H1 (cell line): Measurements from ENCODE around the gene ING5. TPM values are rescaled to one million over a fixed set of nuclear protein-coding genes. Genes with fewer than 3 reads are reported as not detected.

Source experiments
- CTCF ChIA-PET: fragments of 300-600 bp; sonication (Branson Sonifier 250); formaldehyde crosslinking; loops from one replicate; lab custom pipeline; 2021; ENCODE audit not compliant: partially characterized antibody; lab: Charles Lee
- POLR2A ChIA-PET: fragments of 300-600 bp; sonication (Branson Sonifier 250); formaldehyde crosslinking; loops from one replicate; lab custom pipeline; 2021; ENCODE audit warnings: inconsistent platforms; ENCODE audit not compliant: partially characterized antibody; lab: Charles Lee
- DNase-seq, 2 experiments: peaks; one replicate each; pipeline versions ENCODE4 v3.0.0 to v3.0.0-alpha.2; 2010 to 2022; ENCODE audit warnings: low spot score in 2 of 2, low read depth in 1 of 2, mixed read lengths in 1 of 2
- FAIRE-seq: peaks from 2 replicates; lab custom pipeline; 2011; peaks lifted over from hg19 to GRCh38; lab: Jason Lieb, UNC
- H2AFZ ChIP-seq: 2 replicates; pipeline ENCODE4 v1.8.1; 2012; ENCODE audit warnings: low read length, inconsistent platforms
- H2AK5ac ChIP-seq: 2 replicates; pipeline ENCODE4 v1.6.1; 2013; ENCODE audit warnings: low read depth, low read length
- H2BK120ac ChIP-seq: replicated peaks from 2 replicates; pipeline ENCODE3; 2013; ENCODE audit warnings: low read depth, low read length, inconsistent platforms
- H2BK12ac ChIP-seq: 2 replicates; pipeline ENCODE4 v1.6.1; 2013; ENCODE audit warnings: low read depth, low read length
- H2BK15ac ChIP-seq: 2 replicates; pipeline ENCODE4 v1.6.1; 2013; ENCODE audit warnings: low read length
- H2BK20ac ChIP-seq: 2 replicates; pipeline ENCODE4 v1.6.1; 2013; ENCODE audit warnings: low read length
- H2BK5ac ChIP-seq: 2 replicates; pipeline ENCODE4 v1.6.1; 2013; ENCODE audit warnings: low read depth, low read length
- H3K14ac ChIP-seq: 2 replicates; pipeline ENCODE4 v1.6.1; 2013; ENCODE audit warnings: inconsistent platforms; ENCODE audit not compliant: insufficient read length
- H3K18ac ChIP-seq: 2 replicates; pipeline ENCODE4 v1.6.1; 2013; ENCODE audit warnings: low read length; ENCODE audit errors: extremely low read depth
- H3K23ac ChIP-seq: 2 replicates; pipeline ENCODE4 v1.6.1; 2013; ENCODE audit warnings: inconsistent platforms; ENCODE audit not compliant: insufficient read length
- H3K23me2 ChIP-seq: 2 replicates; pipeline ENCODE4 v1.6.1; 2013; ENCODE audit warnings: low read depth, low read length
- H3K27ac ChIP-seq: 2 replicates; pipeline ENCODE4 v1.6.1; 2011; ENCODE audit warnings: low read depth, low read length, inconsistent platforms
- H3K27me3 ChIP-seq, 4 experiments: replicated peaks in 1 of 4; 1 replicate in 1 of 4; 2 replicates in 3 of 4; pipeline versions ENCODE4 v1.6.1 to v1.8.1; 2011 to 2013; ENCODE audit warnings: low read length in 3 of 4, mild to moderate bottlenecking in 3 of 4, inconsistent platforms in 2 of 4, mixed read lengths in 2 of 4, moderate library complexity in 1 of 4; ENCODE audit not compliant: control insufficient read depth in 3 of 4, insufficient read depth in 3 of 4; ENCODE audit errors: extremely low read depth in 1 of 4
- H3K36me3 ChIP-seq, 4 experiments: 2 replicates each; pipeline versions ENCODE4 v1.6.1 to v1.8.1; 2011 to 2013; ENCODE audit warnings: mild to moderate bottlenecking in 4 of 4, low read length in 3 of 4, moderate library complexity in 2 of 4, control low read depth in 1 of 4, inconsistent platforms in 1 of 4; ENCODE audit not compliant: insufficient read depth in 4 of 4, control insufficient read depth in 2 of 4
- H3K4ac ChIP-seq: replicated peaks from 2 replicates; pipeline ENCODE3; 2013; ENCODE audit warnings: low read length, low read depth, mixed read lengths, inconsistent platforms; ENCODE audit not compliant: insufficient read length
- H3K4me1 ChIP-seq, 4 experiments: replicated peaks in 1 of 4; 1 replicate in 1 of 4; 2 replicates in 3 of 4; pipeline versions ENCODE4 v1.6.1 to v1.8.1; 2011 to 2013; ENCODE audit warnings: low read length in 3 of 4, inconsistent platforms in 2 of 4, mixed read lengths in 1 of 4; ENCODE audit not compliant: insufficient read depth in 4 of 4, control insufficient read depth in 3 of 4
- H3K4me2 ChIP-seq, 2 experiments: 2 replicates each; pipeline versions ENCODE4 v1.6.1 to v1.8.1; 2011 to 2013; ENCODE audit warnings: low read depth in 2 of 2, low read length in 2 of 2, control low read depth in 1 of 2, inconsistent platforms in 1 of 2, mild to moderate bottlenecking in 1 of 2; ENCODE audit not compliant: insufficient read depth in 1 of 2
- H3K4me3 ChIP-seq, 4 experiments: fragments of 200-600, 300-600 bp in 1 of 4; sonication (generic), shearing (Covaris generic), sonication (Bioruptor Twin) in 1 of 4; 2 replicates each; pipeline versions ENCODE4 v1.5.1 to v1.8.1; 2011 to 2016; ENCODE audit warnings: low read length in 4 of 4, low read depth in 3 of 4, control low read depth in 2 of 4, inconsistent platforms in 2 of 4, mild to moderate bottlenecking in 2 of 4, mixed read lengths in 1 of 4, moderate library complexity in 1 of 4; ENCODE audit not compliant: insufficient read depth in 2 of 4; ENCODE audit errors: extremely low read depth in 1 of 4
- H3K56ac ChIP-seq: replicated peaks from 2 replicates; pipeline ENCODE3; 2013; ENCODE audit warnings: low read depth, mild to moderate bottlenecking, mixed read lengths, low read length, inconsistent platforms; ENCODE audit not compliant: insufficient read length
- H3K79me1 ChIP-seq: 2 replicates; pipeline ENCODE4 v1.6.1; 2013; ENCODE audit warnings: low read depth, low read length, control low read depth
- H3K79me2 ChIP-seq, 2 experiments: 2 replicates each; pipeline versions ENCODE4 v1.6.1 to v1.8.1; 2012 to 2013; ENCODE audit warnings: low read length in 2 of 2, mild to moderate bottlenecking in 2 of 2, inconsistent platforms in 1 of 2; ENCODE audit not compliant: insufficient read depth in 2 of 2, control insufficient read depth in 1 of 2
- H3K9ac ChIP-seq, 4 experiments: replicated peaks in 1 of 4; 1 replicate in 1 of 4; 2 replicates in 3 of 4; pipeline versions ENCODE4 v1.6.1 to v1.8.1; 2011 to 2013; ENCODE audit warnings: low read depth in 3 of 4, low read length in 3 of 4, control low read depth in 2 of 4, mild to moderate bottlenecking in 2 of 4, moderate library complexity in 2 of 4, inconsistent platforms in 1 of 4; ENCODE audit errors: extremely low read depth in 1 of 4
- H3K9me3 ChIP-seq, 2 experiments: 2 replicates each; pipeline versions ENCODE4 v1.6.1 to v1.8.1; 2012 to 2013; ENCODE audit warnings: mild to moderate bottlenecking in 2 of 2, moderate library complexity in 2 of 2, control low read depth in 1 of 2, inconsistent platforms in 1 of 2, low read depth in 1 of 2, low read length in 1 of 2, mixed read lengths in 1 of 2; ENCODE audit not compliant: insufficient read depth in 2 of 2
- H4K20me1 ChIP-seq, 2 experiments: replicated peaks in 1 of 2; 2 replicates each; pipeline versions ENCODE3 to v1.8.1; 2011 to 2013; ENCODE audit warnings: inconsistent platforms in 2 of 2, low read length in 2 of 2, mild to moderate bottlenecking in 1 of 2; ENCODE audit not compliant: insufficient read depth in 2 of 2, control insufficient read depth in 1 of 2
- H4K5ac ChIP-seq: 2 replicates; pipeline ENCODE4 v1.6.1; 2013; ENCODE audit warnings: low read length, low read depth, mixed read lengths, inconsistent platforms; ENCODE audit not compliant: insufficient read length
- H4K8ac ChIP-seq: 2 replicates; pipeline ENCODE4 v1.8.0; 2013; ENCODE audit warnings: mild to moderate bottlenecking, moderate library complexity, low read length, inconsistent platforms; ENCODE audit not compliant: insufficient read depth; ENCODE audit errors: extremely low read depth
- H4K91ac ChIP-seq: replicated peaks from 2 replicates; pipeline ENCODE3; 2013; ENCODE audit warnings: low read length, mixed read lengths, inconsistent platforms; ENCODE audit not compliant: insufficient read length
- CHD2 ChIP-seq: IDR thresholded peaks from 2 replicates; pipeline ENCODE4 v1.6.1; 2012; ENCODE audit warnings: low read length, improper control_type of control experiment
- CREB1 ChIP-seq: IDR thresholded peaks from 2 replicates; pipeline ENCODE4 v1.6.1; 2012; ENCODE audit warnings: inconsistent platforms
- EZH2 ChIP-seq: fragments of 200-600 bp; sonication (generic); IDR thresholded peaks from 2 replicates; pipeline ENCODE4 v1.7.1; 2012; ENCODE audit warnings: low read depth, mild to moderate bottlenecking, moderate library complexity, low read length, inconsistent platforms; ENCODE audit not compliant: severe bottlenecking
- GABPA ChIP-seq: IDR thresholded peaks from 2 replicates; pipeline ENCODE4 v1.6.1; 2011; ENCODE audit warnings: mild to moderate bottlenecking, low read length, moderate library complexity, borderline replicate concordance; ENCODE audit not compliant: insufficient read depth
- JUND ChIP-seq: IDR thresholded peaks from 2 replicates; pipeline ENCODE4 v1.6.1; 2011; ENCODE audit warnings: mild to moderate bottlenecking, improper control_type of control experiment, low read length
- KDM4A ChIP-seq: IDR thresholded peaks from one replicate; pipeline ENCODE4 v1.7.1; 2012; ENCODE audit warnings: low read depth, mild to moderate bottlenecking, moderate library complexity, low read length, inconsistent platforms; ENCODE audit not compliant: severe bottlenecking
- RAD21 ChIP-seq, 2 experiments: IDR thresholded peaks in 1 of 2; conservative IDR thresholded peaks in 1 of 2; 2 replicates each; pipeline ENCODE4 v1.6.1; 2011; ENCODE audit warnings: low read depth in 2 of 2, low read length in 2 of 2, improper control_type of control experiment in 1 of 2, inconsistent platforms in 1 of 2, mild to moderate bottlenecking in 1 of 2, moderate library complexity in 1 of 2
- SAP30 ChIP-seq: fragments of 300-600 bp; sonication (generic); IDR thresholded peaks from 2 replicates; pipeline ENCODE4 v1.7.1; 2012; ENCODE audit warnings: low read length, moderate library complexity, mild to moderate bottlenecking, inconsistent platforms; ENCODE audit not compliant: insufficient read depth, insufficient replicate concordance
- SP1 ChIP-seq: IDR thresholded peaks from 2 replicates; pipeline ENCODE4 v1.6.1; 2011; ENCODE audit warnings: low read depth, low read length
- TAF1 ChIP-seq: IDR thresholded peaks from 2 replicates; pipeline ENCODE4 v1.6.1; 2011; ENCODE audit warnings: mild to moderate bottlenecking, low read depth, low read length
- TAF7 ChIP-seq: optimal IDR thresholded peaks from 2 replicates; pipeline ENCODE3; 2011; ENCODE audit warnings: low read depth, mild to moderate bottlenecking, inconsistent platforms, low read length, moderate library complexity, borderline replicate concordance
- TBP ChIP-seq: IDR thresholded peaks from 2 replicates; pipeline ENCODE4 v1.6.1; 2011; ENCODE audit warnings: low read depth, low read length, improper control_type of control experiment
- ZNF274 ChIP-seq: IDR thresholded peaks from 2 replicates; pipeline ENCODE4 v1.7.0; 2012; ENCODE audit warnings: low read length, borderline replicate concordance; ENCODE audit errors: extremely low read depth
- WGBS, 2 experiments: shearing (Covaris generic) in 1 of 2; methylation state at CpG; one replicate each; pipeline versions ENCODE4 v1.1.6 to v1.1.7; 2013 to 2015; ENCODE audit warnings: low lambda C conversion rate in 2 of 2, mixed read lengths in 2 of 2, inconsistent platforms in 1 of 2, low coverage in 1 of 2, missing lambda C conversion rate in 1 of 2; ENCODE audit not compliant: insufficient replicate concordance in 2 of 2, insufficient coverage in 1 of 2, insufficient read length in 1 of 2; ENCODE audit errors: extremely low coverage in 1 of 2, missing lambda C conversion rate in 1 of 2; 5-methylcytosine and 5-hydroxymethylcytosine counted together
- polyA plus RNA-seq, 7 experiments: library from polyadenylated mRNA; depleted of rRNA in 3 of 7; stranded (reverse) in 5 of 7; unstranded in 2 of 7; fragments of >200 nt in 5 of 7; fragments of 200-250 nt in 2 of 7; gene quantifications; 1 replicate in 5 of 7; 2 replicates in 1 of 7; 4 replicates in 1 of 7; pipeline versions ENCODE4 v1.2.1 to v1.2.3, GENCODE V29; 2011 to 2013; ENCODE audit warnings: missing spikeins in 2 of 7, mixed read lengths in 2 of 7
- total RNA-seq: library from RNA; stranded (reverse); fragmentation: NEBNext Ultra II Directional; extraction: Animal tissue kit (Norgen Biotek cat#: 25700); gene quantifications from 2 replicates; pipeline ENCODE4 v1.2.1, GENCODE V29; 2021

ING5 gene
- total and polyA plus RNA-seq, 2 of the 8 experiments (the other 6 are each of a cell fraction or from before 2014, with no cell fraction given): 41.5 to 47.4 TPM

GRCh38 chr2:241734208-241734466 is 32.3 kb downstream of the ING5 start:
- Histone ChIP-seq H2BK120ac (no peak overlapping the region), H2BK15ac (no peak overlapping the region), H4K8ac (no peak overlapping the region), H3K23me2 (peaks cover 12% of the 10 kb centered on the region; the same call in 1 of the 2 replicates), H2BK20ac (no peak overlapping the region), H3K27me3 (peaks cover 0 to 4% (median 3%) of the 10 kb centered on the region in 4 experiments; a peak in 4 of 7 replicates), H2AFZ (0 out of 2 replicates have a peak overlapping the region, but pooled peaks have one; percentile 61), H3K4ac (no peak overlapping the region), H3K36me3 (no peaks in the 10 kb centered on the region), H3K56ac (no peak overlapping the region), H3K4me2 (peak overlapping the region; percentile 72 to 73), H4K20me1 (peaks cover 0 to 5% of the 10 kb centered on the region in 2 experiments), H4K5ac (no peak overlapping the region), H3K9me3 (no peaks in the 10 kb centered on the region), H3K4me1 (peaks cover 0 to 6% (median 0%) of the 10 kb centered on the region in 4 experiments; a peak in 2 of 7 replicates), H2AK5ac (peak overlapping the region; percentile 65; the same call in 1 of the 2 replicates), H3K79me1 (peaks cover 2% of the 10 kb centered on the region; the same call in 1 of the 2 replicates), H2BK5ac (no peak overlapping the region), H3K9ac (no peak overlapping the region), H3K14ac (no peak overlapping the region), H4K91ac (no peak overlapping the region), H3K4me3 (peak overlapping the region; percentile 46 to 94 (median 64)), H3K27ac (no peak overlapping the region), H3K23ac (no peak overlapping the region), H3K79me2 (no peaks in the 10 kb centered on the region), H3K18ac (0 out of 2 replicates have a peak overlapping the region, but pooled peaks have one; percentile 32), H2BK12ac (no peak overlapping the region)
- WGBS, 2 experiments: 18% methylated on average over 12 of the region's 25 CpGs; no CpG with 5 or more reads in 1 of the 2 experiments
- FAIRE-seq (no peak), DNase-seq (no peak)
- ChIA-PET POLR2A (interaction anchor here (0.6 to 10.7 kb wide), 9 partner anchors 9 to 97 kb away, joined by 3 to 64 read pairs (median 3); partner anchors contain the start of genes ATG4B, ING5 and THAP4), CTCF (interaction anchor here (0.8 to 4.0 kb wide), 16 partner anchors 9 to 196 kb away, joined by 3 to 28 read pairs (median 4); partner anchors contain the start of genes DTYMK and ING5)
- TF ChIP-seq GABPA (no peak), RAD21 (IDR thresholded peaks at IDR 0.05 in 1 of 2, conservative IDR thresholded peaks at IDR 0.05 in 1 of 2; ENCODE audit: low read depth in 2 of 2, low read length in 2 of 2) (no peak; a peak in 1 of 4 replicates), JUND (no peak), KDM4A (peak; percentile 46), CHD2 (no peak), TBP (0 out of 2 replicates have a peak, but pooled peaks have one; percentile 6), EZH2 (no peak), SAP30 (no peak), TAF7 (peak; percentile 69), CREB1 (0 out of 2 replicates have a peak, but pooled peaks have one; percentile 22), SP1 (no peak), TAF1 (0 out of 2 replicates have a peak, but pooled peaks have one; percentile 61), ZNF274 (no peak)
